GM21423 (cell line): ENCODE measurements around the gene CDH23.

Experiments
- ATAC-seq: cut with Tn5 transposase; IDR thresholded peaks from one replicate; pipeline ENCODE4 v1.9.1; 2021; ENCODE audit warnings: mild to moderate bottlenecking, moderate library complexity; ENCODE audit not compliant: unreplicated experiment

The CDH23 gene

DNA sequence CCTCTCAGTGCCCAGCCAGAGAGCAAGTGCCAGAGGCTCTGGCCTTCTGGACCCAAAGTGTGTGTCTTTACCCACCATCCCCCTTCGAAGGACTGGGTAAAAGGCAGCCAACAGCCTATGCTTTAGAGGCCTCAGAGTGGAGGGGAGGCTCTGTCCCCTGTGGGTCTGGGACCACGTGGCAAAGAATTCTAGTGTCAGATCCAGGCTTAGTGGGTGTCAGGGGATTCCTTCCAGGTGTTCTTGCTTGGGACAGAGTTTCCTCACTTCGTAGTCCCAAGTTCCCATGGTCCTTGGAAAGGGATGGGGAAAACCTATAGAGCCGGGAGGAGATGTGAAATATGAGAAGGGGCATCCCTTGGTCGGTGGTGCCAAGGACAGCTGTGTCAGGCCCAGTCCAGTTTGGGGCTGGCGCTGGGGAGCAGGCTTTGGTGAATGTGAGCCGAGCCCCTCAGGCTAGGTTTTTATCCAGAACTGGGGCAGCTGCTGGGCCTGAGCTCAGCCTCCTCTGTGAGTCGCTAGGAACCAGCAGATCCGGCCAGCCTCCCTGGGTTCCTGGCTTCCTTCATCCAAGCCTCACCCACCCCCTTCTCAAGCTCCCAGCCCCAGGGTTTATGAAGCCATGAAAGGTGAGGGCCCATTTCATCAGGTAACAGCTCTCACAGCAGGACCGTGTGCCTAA, 251.7 kb downstream of the CDH23 start:
- ATAC-seq: no peak

DNA sequence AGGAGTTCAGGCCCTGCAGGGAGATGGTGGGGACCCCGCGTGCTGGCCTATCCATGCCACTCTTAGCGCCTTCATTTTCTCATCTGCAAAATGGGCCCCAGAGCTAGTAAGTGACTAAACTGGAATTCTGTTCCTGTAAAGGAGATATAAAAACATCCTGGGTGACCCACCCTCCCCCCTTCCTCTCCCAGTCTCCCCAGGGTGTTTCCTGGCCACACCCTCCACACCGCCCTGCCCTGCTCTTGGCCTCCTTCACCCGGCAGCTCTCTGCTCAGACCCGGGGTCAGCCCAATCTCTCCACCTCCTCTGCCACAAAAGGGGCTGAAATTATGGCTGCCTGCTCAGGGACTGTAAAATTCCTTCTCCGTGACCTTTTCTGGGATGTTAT, 252.2 kb downstream of the CDH23 start:
- no peak for ATAC-seq

DNA sequence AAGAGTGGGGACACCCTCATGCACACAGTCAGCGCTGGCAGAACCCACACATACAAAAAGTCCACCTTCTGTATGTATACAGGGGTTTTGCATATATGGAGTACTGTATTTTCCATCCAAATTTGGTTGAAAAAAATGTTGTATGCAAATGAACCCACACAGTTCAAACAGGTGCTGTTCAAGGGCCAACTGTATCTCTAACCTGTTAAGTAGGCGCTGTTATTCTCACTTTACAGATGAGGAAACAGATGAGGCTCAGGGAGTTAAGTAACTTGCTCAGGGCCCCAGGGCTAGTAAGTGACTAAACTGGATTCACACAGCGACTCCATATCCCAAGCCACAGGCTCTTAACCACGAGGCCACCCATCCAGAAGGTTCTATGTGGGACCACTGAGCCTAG, 252.9 kb downstream of the CDH23 start:
- ATAC-seq: no peak

DNA sequence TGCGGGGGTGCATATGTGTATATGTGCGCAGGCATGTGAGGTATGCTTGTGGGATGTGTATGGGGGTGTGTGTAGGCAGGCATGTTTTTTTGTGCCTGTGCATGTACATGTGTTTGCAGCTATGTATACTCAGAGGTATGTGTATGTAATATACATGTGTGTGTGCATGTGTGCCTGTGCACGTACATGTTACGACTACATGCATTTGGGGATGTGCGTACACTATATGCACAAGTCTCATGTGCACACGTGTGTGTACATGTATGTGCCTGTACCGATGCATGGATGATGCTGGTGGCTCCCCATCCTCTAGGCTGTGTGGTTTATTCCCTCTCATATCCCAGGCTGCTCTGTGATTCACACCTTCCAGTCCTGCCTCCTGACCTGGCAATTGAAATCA, 253.7 kb downstream of the CDH23 start:
- no peak for ATAC-seq

DNA sequence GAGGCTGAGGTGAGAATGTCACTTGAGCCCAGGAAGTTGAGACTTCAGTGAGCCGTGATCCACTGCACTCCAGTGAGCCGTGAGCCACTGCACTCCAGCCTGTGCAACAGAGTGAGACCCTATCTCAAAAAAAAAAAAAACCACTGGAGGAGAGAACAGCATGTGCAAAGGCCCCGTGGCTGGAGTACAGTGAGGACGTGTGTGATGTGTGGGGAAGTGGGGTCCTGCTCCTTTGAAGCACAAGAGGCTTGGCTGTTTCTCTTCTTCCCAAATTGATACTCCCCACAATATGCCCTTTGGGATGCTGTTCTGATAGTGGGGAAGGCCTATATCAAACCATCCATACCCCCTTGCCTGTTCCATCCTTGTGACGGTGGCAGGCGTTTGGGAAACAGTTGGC, 254.7 kb downstream of the CDH23 start:
- no peak for ATAC-seq

DNA sequence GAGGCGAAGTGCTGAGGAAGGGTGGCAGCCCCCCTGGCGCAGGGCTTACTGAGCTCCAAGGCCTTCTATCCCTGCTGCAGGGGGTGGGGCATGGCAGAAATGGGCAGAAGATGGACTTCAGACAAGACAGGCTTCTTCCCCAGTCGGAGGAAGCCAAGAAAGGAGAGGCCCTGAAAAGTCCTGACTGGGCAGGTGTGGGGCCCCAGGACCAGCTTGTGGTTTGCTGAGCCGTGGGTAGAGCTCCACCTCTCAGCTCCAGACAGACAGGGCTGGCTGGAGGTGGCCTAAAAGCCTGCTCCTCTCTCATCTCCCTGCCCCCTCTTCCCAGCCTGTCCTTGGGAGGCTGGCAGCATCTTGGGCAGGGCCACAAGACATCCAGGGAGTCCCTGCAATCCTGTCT, 255.2 kb downstream of the CDH23 start:
- no peak for ATAC-seq

DNA sequence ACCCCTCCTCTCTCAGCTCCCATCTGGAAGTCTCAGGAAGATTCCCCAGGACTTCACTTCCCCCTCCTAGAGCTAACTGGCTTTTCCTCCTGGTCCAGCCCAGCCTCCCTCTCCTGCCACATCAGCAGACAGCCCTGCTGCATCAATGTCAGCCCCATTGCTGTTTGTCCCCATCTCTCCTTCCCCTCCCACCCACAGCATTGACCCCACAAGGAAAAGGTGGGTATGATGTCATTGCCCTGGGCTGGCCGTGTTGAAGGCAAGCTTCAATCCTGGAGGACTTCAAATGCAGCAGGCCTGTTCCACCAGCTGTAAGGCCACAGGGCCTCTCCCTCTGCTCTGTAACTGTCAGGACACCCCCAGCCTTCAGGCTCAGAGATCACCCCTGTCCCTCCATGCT, 256.3 kb downstream of the CDH23 start:
- ATAC-seq: no peak

DNA sequence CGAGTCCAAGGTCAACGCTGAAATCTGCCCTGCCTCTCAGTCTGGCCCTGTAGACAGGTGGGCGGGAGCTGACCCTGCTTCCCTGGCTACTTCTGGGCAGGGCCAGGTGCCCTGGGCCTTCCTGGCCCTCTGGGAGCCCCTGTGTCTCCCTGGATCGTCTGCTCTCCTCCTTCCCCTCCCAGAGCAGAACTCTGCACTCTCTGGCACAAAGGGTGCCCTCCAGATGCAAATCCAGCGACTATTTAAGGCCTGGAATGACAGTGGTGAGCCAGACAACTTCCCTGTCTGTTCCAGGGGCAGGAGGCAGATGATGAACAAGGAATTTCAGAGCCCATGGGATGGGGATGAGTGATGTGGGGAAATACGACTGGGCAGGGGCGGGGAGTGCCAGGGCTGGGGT, 259.5 kb downstream of the CDH23 start:
- no peak for ATAC-seq

DNA sequence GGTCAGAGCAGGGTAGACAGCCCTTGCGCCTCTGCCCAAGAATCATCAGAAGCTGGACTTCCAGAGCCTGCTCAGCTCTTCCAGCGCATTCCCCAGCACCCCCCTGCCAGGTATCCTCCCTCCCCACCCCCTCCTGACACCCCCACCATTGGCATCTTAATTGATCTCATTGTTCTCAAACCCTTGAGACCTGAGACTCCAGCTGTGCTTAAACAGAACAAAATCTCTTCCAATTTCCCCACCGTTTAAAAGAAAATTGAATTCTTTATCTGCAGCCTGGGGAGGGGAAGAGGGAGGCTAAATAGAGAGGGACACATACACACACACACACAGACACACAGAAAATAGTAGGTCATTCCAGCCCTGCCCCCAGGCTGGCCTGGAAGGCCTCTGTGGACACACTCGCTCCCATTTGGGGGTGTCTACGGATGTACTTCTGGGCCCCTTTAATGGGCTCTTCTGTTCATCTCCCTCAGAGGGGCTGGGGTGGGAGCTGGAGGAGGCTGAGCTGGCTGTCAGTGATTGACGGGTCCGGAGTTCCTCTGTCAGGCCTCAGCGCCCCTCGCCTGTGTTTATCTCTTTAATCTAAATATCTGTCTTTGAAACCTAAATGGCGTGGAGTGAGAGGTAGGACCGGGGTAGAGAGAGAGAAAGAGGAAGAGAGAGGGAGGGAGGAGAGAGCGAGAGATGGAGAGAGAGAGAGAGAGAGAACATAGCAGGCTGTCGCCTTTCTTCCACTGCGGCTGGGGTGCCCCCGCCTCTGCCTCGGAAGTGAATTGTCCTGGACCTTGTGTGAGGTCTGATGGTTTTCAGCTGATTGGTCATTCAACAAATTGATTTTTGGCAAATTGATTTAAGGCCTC, 261.1 kb downstream of the CDH23 start:
- ATAC-seq: no peak

DNA sequence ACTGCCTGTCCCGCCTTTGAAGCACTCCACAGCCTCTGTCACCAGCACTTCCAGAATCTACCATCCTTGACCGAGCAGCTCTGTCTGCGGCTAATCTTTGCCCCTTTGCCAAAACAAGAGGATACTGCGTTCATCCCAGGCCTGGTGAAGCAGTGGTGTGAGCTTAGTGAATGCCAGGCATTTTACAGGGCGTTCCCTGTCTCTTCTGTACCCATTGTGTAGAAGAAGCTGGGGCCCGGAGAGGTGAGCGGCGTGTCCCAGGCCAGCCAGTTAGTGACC, 261.7 kb downstream of the CDH23 start:
- ATAC-seq: no peak

DNA sequence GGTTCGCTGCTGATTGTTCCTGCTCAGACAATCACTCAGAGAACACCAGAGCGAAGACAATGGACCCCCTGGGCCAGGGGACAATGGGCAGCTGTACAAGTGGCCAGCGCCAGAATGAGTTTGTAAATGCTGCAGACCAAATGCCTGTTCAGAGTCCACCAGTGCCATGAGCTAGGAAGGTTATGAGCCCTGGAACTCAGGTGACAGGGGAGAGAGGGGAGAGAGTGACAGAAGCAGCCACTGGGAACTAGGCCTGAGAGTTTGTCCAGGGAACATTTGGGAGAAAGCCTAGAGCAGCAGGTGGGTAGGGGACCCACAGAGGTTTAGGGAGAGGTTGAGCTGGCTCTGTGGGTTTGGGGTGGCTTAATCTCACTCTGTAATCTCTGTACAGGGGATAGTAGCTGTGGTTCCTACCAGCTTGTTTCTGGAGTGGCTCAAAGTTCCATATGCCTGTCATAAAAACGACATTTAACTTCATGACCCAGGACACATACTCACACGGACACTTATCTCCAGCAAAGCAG, 262.5 kb downstream of the CDH23 start:
- no peak for ATAC-seq

DNA sequence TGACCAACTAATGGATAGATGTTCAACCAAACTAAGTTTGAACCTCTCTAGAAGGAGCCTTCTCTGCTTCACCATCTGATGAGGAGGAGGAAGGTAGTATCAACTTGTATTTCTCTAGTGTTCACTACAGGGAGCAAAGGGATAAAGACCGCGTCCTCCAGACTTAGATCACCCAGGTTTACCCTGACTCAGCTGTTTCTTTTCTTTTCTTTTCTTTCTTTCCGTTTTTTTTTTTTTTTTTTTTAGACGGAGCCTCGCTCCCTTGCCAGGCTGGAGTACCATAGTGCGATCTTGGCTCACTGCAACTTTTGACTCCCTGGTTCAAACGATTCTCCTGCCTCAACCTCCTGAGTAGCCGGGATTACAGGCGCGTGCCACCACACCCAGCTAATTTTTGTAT, 263.0 kb downstream of the CDH23 start:
- no peak for ATAC-seq

DNA sequence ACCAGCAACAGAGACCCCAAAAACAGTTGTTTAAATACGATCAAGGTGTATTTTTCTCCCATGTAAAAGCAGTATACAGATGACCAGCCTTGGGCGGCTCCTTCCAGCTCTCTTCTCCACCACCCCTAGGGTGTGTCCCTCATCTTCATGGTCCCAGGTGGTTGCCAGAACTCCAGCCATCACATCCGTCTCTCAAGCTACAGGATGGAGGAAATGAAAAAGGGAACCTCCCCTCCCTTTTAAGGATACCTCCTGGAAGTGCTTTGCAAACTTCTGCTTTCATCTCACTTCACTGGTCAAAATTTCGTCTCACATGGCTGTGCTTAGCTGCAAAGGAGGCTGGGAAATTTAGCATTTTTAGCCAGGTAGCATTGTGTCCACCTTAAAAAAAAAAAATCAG, 263.6 kb downstream of the CDH23 start:
- ATAC-seq: no peak

DNA sequence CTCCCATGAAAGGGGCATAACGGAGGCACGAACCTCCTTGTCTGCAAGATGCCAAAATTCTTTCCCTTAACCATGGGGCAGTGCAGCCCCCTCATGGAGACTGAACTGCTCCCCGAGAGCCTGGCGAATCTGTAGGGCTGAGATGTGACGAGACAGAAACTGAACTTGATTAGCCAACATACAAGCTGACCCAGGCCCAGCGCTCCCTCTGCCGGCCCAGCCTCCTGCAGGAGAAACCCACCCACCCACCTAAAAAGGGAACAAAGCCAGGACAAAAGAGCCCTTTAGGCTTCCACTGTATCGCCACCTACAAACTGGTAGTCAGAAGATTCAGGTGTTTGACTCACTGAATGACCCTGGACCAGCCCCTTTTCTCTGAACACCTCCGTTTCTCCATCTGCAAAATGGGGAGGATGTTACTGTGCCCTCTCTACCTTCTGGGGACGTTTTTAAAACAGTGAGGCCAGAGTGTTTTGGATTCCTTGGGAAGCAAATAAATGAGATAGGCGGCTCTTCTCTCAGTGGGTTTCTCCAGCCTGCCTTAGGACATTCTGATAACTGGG, 264.4 kb downstream of the CDH23 start:
- no peak for ATAC-seq

DNA sequence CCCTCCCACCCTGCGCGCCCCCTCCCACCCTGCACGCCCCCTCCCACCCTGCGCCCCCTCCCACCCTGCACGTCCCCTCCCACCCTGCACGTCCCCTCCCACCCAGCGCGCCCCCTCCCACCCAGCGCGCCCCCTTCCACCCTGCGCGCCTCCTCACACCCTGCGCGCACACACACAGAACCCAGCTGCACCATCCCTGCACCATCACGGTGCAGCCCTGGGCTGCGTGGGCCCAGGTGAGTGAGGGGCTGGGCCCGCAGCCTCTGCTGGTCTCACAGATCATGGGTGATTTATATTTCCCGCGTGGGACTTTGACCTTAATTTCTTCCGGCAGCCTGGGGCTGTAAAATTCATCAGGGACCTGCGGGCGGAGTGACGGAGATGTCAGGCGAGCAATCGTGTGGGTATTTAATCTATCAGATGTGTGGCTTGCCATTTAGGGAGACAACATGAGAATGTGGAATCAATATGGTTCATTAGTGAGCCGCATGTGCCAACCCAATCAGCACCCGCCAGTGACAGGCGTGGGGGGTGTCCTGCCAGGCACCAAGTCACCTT, 265.1 kb downstream of the CDH23 start:
- ATAC-seq: no peak

DNA sequence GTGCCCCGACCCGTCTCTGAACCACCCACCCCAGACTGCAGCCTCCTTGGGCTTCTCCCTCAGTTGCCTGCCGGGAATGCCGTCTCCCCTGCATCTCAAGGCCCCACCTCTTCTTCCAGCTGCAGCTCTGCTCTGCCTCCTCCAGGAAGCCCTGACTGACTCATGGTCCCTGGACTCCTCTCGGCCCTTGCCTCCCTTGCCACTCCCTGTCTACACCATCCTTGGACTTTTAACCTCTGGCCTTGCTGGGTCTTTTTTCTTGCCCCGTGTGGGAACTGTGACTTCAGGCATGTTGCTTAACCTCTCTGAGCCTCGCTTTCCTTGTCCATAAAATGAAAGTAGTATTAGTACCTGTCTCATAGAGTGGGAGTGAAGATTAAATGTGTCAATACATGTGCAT, 266.6 kb downstream of the CDH23 start:
- ATAC-seq: no peak

DNA sequence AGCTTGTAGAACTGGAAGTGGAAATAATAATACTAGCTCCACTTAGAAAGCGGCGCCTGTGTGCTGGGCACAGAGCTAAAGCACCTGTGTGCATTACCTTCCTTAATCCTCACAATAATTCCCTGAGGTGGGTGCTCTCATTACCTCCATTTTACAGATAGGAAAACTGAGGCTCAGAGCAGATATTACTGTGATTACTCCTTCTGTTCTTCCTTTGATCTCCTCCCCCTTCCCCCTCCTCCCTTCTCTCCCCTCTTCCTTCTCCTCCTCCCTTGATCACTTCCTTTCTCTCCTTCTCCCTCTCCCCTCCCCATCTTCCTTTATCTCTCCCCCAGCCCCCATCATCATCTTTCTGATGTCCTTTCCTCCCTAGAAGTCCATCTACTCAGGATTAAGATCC, 267.9 kb downstream of the CDH23 start:
- ATAC-seq: no peak

DNA sequence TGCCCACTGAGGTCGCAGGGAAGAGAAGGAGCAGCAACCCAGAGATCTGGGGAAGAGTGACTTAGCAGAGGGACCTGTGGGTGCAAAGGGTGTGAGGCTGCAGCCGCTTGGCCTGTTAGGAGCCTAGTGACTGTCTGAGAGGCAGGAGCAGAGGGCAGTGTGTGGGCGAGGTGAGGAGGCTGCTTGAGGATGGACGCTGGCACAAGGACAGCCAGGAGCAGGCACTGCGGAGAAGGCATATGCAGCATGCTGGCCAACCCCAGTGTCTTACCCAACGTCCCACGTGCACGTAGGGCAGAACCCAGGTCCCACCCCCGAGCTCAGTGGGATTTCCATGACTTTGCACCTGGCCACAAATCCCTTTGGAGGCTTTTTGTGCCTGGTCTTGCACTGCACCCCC, 268.7 kb downstream of the CDH23 start:
- ATAC-seq: no peak

DNA sequence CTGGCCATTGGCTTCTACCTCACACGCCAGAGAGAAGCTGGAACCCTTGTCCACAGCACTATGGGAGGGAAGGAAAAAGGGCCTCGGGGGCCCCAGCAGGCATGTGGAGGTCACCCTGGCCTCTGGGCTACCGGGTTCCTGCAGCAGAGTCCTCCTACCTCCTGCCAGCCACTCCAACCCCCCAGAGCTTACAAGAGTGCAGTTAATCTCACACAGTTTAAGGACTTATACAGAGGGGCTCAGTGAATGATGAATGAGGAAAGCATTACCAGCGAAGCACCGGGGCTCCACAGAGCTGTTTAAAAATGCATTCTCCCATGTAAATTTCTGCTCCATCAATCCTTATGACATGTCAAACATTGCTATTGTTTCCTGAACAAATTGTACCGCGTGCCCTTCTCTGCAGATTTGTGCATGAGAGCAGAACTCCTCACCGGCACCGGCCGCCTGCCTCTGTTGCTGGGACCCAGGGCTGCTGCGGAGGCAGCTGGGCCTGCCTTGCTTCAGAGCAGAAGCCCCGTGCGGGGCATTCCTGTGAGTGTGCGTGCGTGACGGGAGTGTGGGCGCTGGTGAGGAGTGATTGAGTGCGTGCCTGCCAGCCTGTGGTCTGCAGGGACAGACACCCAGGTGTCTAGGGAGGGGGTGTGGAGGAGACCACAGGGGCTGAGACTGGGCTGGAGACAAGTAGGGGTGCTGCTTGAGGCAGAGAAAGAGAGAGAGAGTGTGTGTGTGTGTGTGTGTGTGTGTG, 270.1 kb downstream of the CDH23 start:
- ATAC-seq: no peak

DNA sequence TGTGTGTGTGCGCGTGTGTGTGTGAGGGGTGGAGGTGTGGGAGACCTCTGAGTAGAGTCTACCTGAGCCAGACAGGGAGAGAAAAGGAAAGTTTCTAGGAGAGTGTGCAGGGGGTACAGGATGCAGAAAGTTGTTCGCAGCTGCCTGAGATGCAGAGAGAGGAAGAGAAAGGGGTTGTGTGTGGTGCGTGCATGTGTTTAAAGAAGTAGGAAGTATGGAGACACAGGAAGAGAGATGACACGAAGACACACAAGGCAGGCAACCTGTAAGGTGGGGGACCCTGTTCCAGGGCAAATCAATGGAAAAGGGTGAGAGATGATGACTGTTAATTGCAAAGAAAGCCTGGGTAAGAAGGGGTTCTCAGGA, 270.6 kb downstream of the CDH23 start:
- ATAC-seq: no peak
